ENCODE measurements around the gene AHRR.

AHRR gene

GRCh38 chr5:426392-426976 lies 105.0 kb downstream of the AHRR start:
- Histone ChIP-seq H3K9me3 (ENCODE audit: severe bottlenecking) (no peaks in the 10 kb centered on the region), H3K4me1 (ENCODE audit: insufficient read depth, poor library complexity, severe bottlenecking) (peaks cover 12% of the 10 kb centered on the region), H3K27me3 (ENCODE audit: insufficient read depth, poor library complexity, severe bottlenecking) (no peaks in the 10 kb centered on the region)

GRCh38 chr5:427415-428087 lies 106.0 kb downstream of the AHRR start:
- Histone ChIP-seq H3K36me3 (ENCODE audit: low read depth) (no peaks in the 10 kb centered on the region), H3K9me3 (ENCODE audit: severe bottlenecking) (no peaks in the 10 kb centered on the region), H3K4me1 (ENCODE audit: insufficient read depth, poor library complexity, severe bottlenecking) (peaks cover 12% of the 10 kb centered on the region), H3K27ac (ENCODE audit: poor library complexity, severe bottlenecking) (no peak overlapping the region), H3K27me3 (ENCODE audit: insufficient read depth, poor library complexity, severe bottlenecking) (no peaks in the 10 kb centered on the region), H3K4me3 (ENCODE audit: severe bottlenecking) (no peak overlapping the region)
- TF ChIP-seq CTCF (IDR thresholded peaks at IDR 0.05; ENCODE audit: poor library complexity, severe bottlenecking), result no peak
- no peak for DNase-seq (ENCODE audit: low spot score)
- ATAC-seq (ENCODE audit: low read depth), result no peak

More at GRCh38 chr5:426392-426976, 105.0 kb downstream of the AHRR start:
- Histone ChIP-seq H3K36me3 (ENCODE audit: low read depth) (no peaks in the 10 kb centered on the region), H3K4me3 (ENCODE audit: severe bottlenecking) (no peak overlapping the region), H3K27ac (ENCODE audit: poor library complexity, severe bottlenecking) (no peak overlapping the region)
- DNase-seq (ENCODE audit: low spot score) (no peak), ATAC-seq (ENCODE audit: low read depth) (no peak)
- TF ChIP-seq CTCF (IDR thresholded peaks at IDR 0.05; ENCODE audit: poor library complexity, severe bottlenecking), result no peak

- no peak for ATAC-seq (ENCODE audit: low read depth)
- Histone ChIP-seq H3K27me3 (ENCODE audit: insufficient read depth, poor library complexity, severe bottlenecking) (no peaks in the 10 kb centered on the region), H3K27ac (ENCODE audit: poor library complexity, severe bottlenecking) (no peak overlapping the region), H3K9me3 (ENCODE audit: severe bottlenecking) (no peaks in the 10 kb centered on the region), H3K4me3 (ENCODE audit: severe bottlenecking) (no peak overlapping the region), H3K4me1 (ENCODE audit: insufficient read depth, poor library complexity, severe bottlenecking) (peaks cover 12% of the 10 kb centered on the region), H3K36me3 (ENCODE audit: low read depth) (no peaks in the 10 kb centered on the region)
- TF ChIP-seq CTCF (IDR thresholded peaks at IDR 0.05; ENCODE audit: poor library complexity, severe bottlenecking), result no peak
- DNase-seq (ENCODE audit: low spot score), result no peak
Observed at GRCh38 chr5:428219-428618, 106.7 kb downstream of the AHRR start.

GRCh38 chr5:428754-429452 lies 107.4 kb downstream of the AHRR start:
- no peaks in the 10 kb centered on the region for H3K36me3 ChIP-seq (ENCODE audit: low read depth)
- no peak for ATAC-seq (ENCODE audit: low read depth)
- H3K4me1 ChIP-seq (ENCODE audit: insufficient read depth, poor library complexity, severe bottlenecking), result peaks cover 12% of the 10 kb centered on the region

More at GRCh38 chr5:428754-429452, 107.4 kb downstream of the AHRR start:
- TF ChIP-seq CTCF (IDR thresholded peaks at IDR 0.05; ENCODE audit: poor library complexity, severe bottlenecking), result no peak
- Histone ChIP-seq H3K9me3 (ENCODE audit: severe bottlenecking) (no peaks in the 10 kb centered on the region), H3K4me3 (ENCODE audit: severe bottlenecking) (no peak overlapping the region), H3K27me3 (ENCODE audit: insufficient read depth, poor library complexity, severe bottlenecking) (no peaks in the 10 kb centered on the region), H3K27ac (ENCODE audit: poor library complexity, severe bottlenecking) (no peak overlapping the region)
- DNase-seq (ENCODE audit: low spot score), result no peak

All from RWPE2 (cell line).